MCF 10A (cell line): Measurements from ENCODE around the gene RCAN2. TPM values are rescaled to one million over a fixed set of nuclear protein-coding genes. Genes with fewer than 3 reads are reported as not detected.

Source experiments
- BruUV-seq: library from RNA; stranded (reverse); fragments of 400-500 nt; replicated peaks from 2 replicates; lab custom pipeline; 2021; lab: Mats Ljungman, UMichigan
- CTCF ChIA-PET: fragments of 300-600 bp; sonication (Branson Sonifier 250); formaldehyde crosslinking; extraction: SDS; loops from one replicate; lab custom pipeline; 2021; ENCODE audit warnings: antibody characterized with exemption, inconsistent platforms; lab: Yijun Ruan, JAX
- POLR2A ChIA-PET: fragments of 300-600, 350-650 bp; sonication (Branson Sonifier 250); formaldehyde crosslinking; extraction: SDS; loops from one replicate; lab custom pipeline; 2020; ENCODE audit warnings: antibody characterized with exemption, inconsistent platforms; lab: Yijun Ruan, JAX
- DNase-seq: peaks from one replicate; pipeline ENCODE4 v3.0.0-alpha.2; 2018; ENCODE audit not compliant: unreplicated experiment
- H3K27ac Mint-ChIP-seq: one replicate; pipeline ENCODE4 v1.8.0; 2022; ENCODE audit warnings: mild to moderate bottlenecking, low read depth, mixed read lengths; ENCODE audit not compliant: unreplicated experiment
- H3K27me3 Mint-ChIP-seq: one replicate; pipeline ENCODE4 v1.8.0; 2022; ENCODE audit warnings: mixed read lengths; ENCODE audit not compliant: insufficient read depth, unreplicated experiment
- H3K36me3 Mint-ChIP-seq: one replicate; pipeline ENCODE4 v1.8.0; 2022; ENCODE audit warnings: mild to moderate bottlenecking, moderate library complexity, mixed read lengths; ENCODE audit not compliant: insufficient read depth, unreplicated experiment
- H3K4me1 Mint-ChIP-seq: one replicate; pipeline ENCODE4 v1.8.0; 2022; ENCODE audit warnings: mixed read lengths; ENCODE audit not compliant: insufficient read depth, unreplicated experiment
- H3K4me3 Mint-ChIP-seq: one replicate; pipeline ENCODE4 v1.8.0; 2022; ENCODE audit warnings: mild to moderate bottlenecking, moderate library complexity, mixed read lengths; ENCODE audit not compliant: unreplicated experiment
- H3K9me3 Mint-ChIP-seq: one replicate; pipeline ENCODE4 v1.8.0; 2022; ENCODE audit warnings: mixed read lengths; ENCODE audit not compliant: unreplicated experiment
- intact Hi-C: fragments of 100-400 bp; cut with micrococcal nuclease; formaldehyde crosslinking; loops from 2 replicates; pipeline ENCODE4 v1.14.1; 2022
- total RNA-seq: library from RNA; stranded (reverse); gene quantifications from 2 replicates; pipeline ENCODE4 v1.2.3, GENCODE V29; 2022
- TF ChIP-seq, protein P1 (sequence below): fragments of 200-600 bp; IDR thresholded peaks from one replicate; pipeline ENCODE4 v1.8.0; 2022; ENCODE audit warnings: antibody characterized with exemption, mild to moderate bottlenecking; ENCODE audit not compliant: unreplicated experiment

RCAN2 gene
- total RNA-seq, 1 experiment from 2014 or later: 0.09 TPM

DNA sequence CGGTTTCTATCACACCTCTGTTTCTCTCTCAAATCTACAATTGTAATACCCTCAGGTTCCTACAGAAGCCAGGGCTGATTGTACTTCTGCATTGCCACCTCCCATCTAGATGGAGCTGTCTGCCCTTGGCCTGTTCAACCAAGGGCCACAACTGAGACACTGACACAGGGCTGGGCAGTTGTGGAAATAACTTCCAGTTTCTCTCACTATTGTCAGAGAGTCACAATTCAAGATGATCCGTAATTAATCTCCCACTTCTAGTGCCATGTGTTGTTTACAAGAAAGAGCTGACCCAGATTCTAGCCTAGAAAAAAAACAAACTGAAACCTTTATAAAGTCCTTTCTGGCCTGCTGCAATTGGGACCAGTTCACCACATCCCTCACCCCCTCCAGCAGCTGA, 22.2 kb downstream of the RCAN2 start:
- Mint-ChIP-seq H3K4me3 (no peak overlapping the region), H3K9me3 (no peaks in the 10 kb centered on the region), H3K4me1 (peaks cover 12% of the 10 kb centered on the region), H3K27ac (no peak overlapping the region), H3K27me3 (peaks cover 7% of the 10 kb centered on the region), H3K36me3 (no peaks in the 10 kb centered on the region)
- ChIA-PET CTCF (no interaction called here), POLR2A (no interaction called here)
- no TSS peak for BruUV-seq
- TF ChIP-seq, protein P1, sequence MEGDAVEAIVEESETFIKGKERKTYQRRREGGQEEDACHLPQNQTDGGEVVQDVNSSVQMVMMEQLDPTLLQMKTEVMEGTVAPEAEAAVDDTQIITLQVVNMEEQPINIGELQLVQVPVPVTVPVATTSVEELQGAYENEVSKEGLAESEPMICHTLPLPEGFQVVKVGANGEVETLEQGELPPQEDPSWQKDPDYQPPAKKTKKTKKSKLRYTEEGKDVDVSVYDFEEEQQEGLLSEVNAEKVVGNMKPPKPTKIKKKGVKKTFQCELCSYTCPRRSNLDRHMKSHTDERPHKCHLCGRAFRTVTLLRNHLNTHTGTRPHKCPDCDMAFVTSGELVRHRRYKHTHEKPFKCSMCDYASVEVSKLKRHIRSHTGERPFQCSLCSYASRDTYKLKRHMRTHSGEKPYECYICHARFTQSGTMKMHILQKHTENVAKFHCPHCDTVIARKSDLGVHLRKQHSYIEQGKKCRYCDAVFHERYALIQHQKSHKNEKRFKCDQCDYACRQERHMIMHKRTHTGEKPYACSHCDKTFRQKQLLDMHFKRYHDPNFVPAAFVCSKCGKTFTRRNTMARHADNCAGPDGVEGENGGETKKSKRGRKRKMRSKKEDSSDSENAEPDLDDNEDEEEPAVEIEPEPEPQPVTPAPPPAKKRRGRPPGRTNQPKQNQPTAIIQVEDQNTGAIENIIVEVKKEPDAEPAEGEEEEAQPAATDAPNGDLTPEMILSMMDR: no peak
- intact Hi-C loops: no loop called here
- DNase-seq: no peak

DNA sequence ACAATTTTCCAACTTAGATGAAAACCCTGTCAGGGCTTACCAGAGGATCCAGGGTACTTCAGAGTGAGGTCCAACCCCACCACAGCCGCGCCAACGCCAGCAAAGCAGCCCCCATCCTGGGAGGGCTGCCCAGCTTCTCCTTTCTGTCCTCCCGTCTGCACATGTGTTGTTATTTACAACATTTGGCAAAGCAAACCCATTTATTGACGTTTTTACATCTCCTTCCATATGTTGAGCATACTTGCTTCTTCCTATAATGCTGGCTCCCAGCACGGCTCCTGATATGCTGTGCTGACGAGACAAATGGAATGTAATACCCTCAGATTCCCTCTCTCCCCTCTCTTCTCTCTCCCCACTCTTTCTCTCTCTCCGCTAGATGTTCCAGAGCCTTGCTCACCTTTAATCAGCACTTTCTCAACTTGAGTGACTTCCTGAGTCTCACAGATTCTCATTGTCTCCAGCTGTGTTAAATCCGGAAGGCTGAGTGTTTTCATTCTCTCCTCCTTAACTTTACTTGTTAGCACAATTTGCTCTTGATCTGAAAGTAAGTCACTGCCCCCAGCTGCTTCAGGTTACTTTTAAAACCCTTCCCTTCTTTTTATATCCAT, 22.7 kb downstream of the RCAN2 start:
- H3K27ac Mint-ChIP-seq: no peak overlapping the region
- H3K4me1 Mint-ChIP-seq: peaks cover 7% of the 10 kb centered on the region
- POLR2A ChIA-PET: no interaction called here
- CTCF ChIA-PET: no interaction called here
- no peak for DNase-seq
- TF ChIP-seq, protein P1: no peak
- peaks cover 6% of the 10 kb centered on the region for H3K27me3 Mint-ChIP-seq
- no peaks in the 10 kb centered on the region for H3K36me3 Mint-ChIP-seq
- intact Hi-C loops: no loop called here
- no peak overlapping the region for H3K4me3 Mint-ChIP-seq
- BruUV-seq: no TSS peak
- no peaks in the 10 kb centered on the region for H3K9me3 Mint-ChIP-seq

DNA sequence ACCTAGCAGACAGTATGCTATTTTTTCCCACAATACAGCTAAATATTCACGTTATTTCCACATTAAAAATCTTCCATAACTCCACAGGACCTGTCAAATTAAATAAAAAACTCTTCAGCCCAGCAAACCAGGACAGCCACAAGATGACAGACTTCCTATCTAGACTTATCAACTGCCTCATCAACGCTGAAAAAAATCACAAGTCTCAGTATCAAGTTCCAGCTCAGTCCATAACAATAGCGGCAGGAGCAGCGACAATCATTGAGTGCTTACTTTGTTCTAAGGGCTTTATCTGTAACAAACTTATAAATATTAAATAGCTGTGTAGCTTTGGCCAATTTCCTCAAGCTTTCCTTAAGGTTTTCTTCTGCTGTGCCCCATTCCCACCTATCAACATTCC, 24.7 kb downstream of the RCAN2 start:
- peaks cover 23% of the 10 kb centered on the region for H3K27me3 Mint-ChIP-seq
- DNase-seq: no peak
- no peaks in the 10 kb centered on the region for H3K36me3 Mint-ChIP-seq
- no peak overlapping the region for H3K4me3 Mint-ChIP-seq
- BruUV-seq: no TSS peak
- TF ChIP-seq, protein P1: no peak
- CTCF ChIA-PET: interaction anchor here (0.7 to 1.4 kb wide), 5 partner anchors 10 to 56 kb away, joined by 3 to 5 read pairs (median 5); no protein-coding TSS in a partner anchor
- no peaks in the 10 kb centered on the region for H3K9me3 Mint-ChIP-seq
- peaks cover 7% of the 10 kb centered on the region for H3K4me1 Mint-ChIP-seq
- POLR2A ChIA-PET: no interaction called here
- H3K27ac Mint-ChIP-seq: no peak overlapping the region
- intact Hi-C loops: no loop called here

DNA sequence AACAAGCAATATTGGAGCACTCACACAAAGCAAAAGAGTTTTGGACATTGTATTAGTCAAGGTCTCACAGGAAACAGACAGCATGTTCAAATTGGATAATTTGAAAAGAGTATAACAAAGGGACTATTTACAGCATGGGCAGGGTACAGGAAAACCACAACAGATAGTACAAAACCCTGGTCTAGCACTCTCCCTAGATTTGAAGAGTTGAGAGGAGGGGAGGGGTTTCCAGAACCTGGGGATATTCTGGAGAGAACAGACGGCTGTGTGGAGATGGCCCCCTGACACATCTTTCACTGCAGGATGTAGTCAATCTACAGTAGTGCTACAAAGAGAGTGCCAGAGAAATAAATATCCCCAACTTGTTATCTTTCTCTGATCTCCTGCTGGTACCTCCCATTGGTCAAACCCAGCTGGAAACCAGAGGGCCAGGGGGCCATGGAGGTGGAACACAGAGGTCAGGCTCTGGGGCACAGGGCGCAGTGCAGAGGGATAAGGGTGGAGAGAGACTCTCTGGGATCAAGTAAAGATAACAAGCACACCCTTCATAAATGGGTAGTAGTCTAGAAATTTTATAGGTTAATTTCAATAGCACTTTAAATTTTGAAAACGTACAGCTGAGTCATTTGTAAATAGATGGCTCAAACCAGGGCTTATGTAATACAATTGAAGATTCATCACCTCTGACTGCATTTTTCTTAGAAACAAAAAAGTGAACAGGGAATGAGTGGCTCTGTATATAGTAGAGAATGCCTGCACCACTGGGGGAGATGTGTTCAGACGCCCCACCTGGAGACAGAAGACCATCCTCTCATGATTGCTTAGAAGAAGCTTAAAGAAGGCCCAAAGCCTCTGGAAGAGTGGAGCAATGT, 25.7 kb downstream of the RCAN2 start:
- peak; percentile 4 for DNase-seq
- intact Hi-C loops: no loop called here
- no peaks in the 10 kb centered on the region for H3K36me3 Mint-ChIP-seq
- BruUV-seq: no TSS peak
- peaks cover 7% of the 10 kb centered on the region for H3K4me1 Mint-ChIP-seq
- ChIA-PET POLR2A (interaction anchor here (0.6 kb wide), 1 partner anchor 9 kb away, joined by 3 read pairs; no protein-coding TSS in a partner anchor), CTCF (interaction anchor here (0.6 to 1.3 kb wide), 2 partner anchors 7 to 11 kb away, joined by 3 to 5 read pairs; no protein-coding TSS in a partner anchor)
- H3K9me3 Mint-ChIP-seq: no peaks in the 10 kb centered on the region
- TF ChIP-seq, protein P1: no peak
- no peak overlapping the region for H3K4me3 Mint-ChIP-seq
- no peak overlapping the region for H3K27ac Mint-ChIP-seq
- H3K27me3 Mint-ChIP-seq: peaks cover 23% of the 10 kb centered on the region
